ENCODE results near the gene BEAN1. TPM values are rescaled to one million over a fixed set of nuclear protein-coding genes. Genes with fewer than 3 reads are reported as not detected.
"Not testable (repeated sequence)": the region's sequence is repeated elsewhere in the genome, so short reads cannot be mapped to it uniquely, and the experiment has no call there.

BEAN1 gene
- total RNA-seq, 1 donor from 2014 or later = not detected

- DNase-seq (ENCODE audit: low spot score, unreplicated experiment) = no peak
- Mint-ChIP-seq H3K27ac (no peak overlapping the region), H3K9me3 (ENCODE audit: low read depth) (no peaks in the 10 kb centered on the region), H3K27me3 (peaks cover 50% of the 10 kb centered on the region), H3K36me3 (ENCODE audit: insufficient read depth) (no peaks in the 10 kb centered on the region), H3K4me3 (ENCODE audit: low read depth) (no peak overlapping the region), H3K4me1 (ENCODE audit: low read depth) (no peaks in the 10 kb centered on the region)
- TF ChIP-seq CTCF (IDR thresholded peaks at IDR 0.05; ENCODE audit: unreplicated experiment) = peak; percentile 11
Observed at GRCh38 chr16:66444049-66444481, 17.0 kb downstream of the BEAN1 start.

- no peak overlapping the region for H3K27ac Mint-ChIP-seq
- no peaks in the 10 kb centered on the region for H3K9me3 Mint-ChIP-seq (ENCODE audit: low read depth)
- DNase-seq (ENCODE audit: low spot score, unreplicated experiment) = no peak
- no peaks in the 10 kb centered on the region for H3K4me1 Mint-ChIP-seq (ENCODE audit: low read depth)
- no peak overlapping the region for H3K4me3 Mint-ChIP-seq (ENCODE audit: low read depth)
- H3K36me3 Mint-ChIP-seq (ENCODE audit: insufficient read depth) = no peaks in the 10 kb centered on the region
- TF ChIP-seq CTCF (IDR thresholded peaks at IDR 0.05; ENCODE audit: unreplicated experiment) = no peak
- peaks cover 38% of the 10 kb centered on the region for H3K27me3 Mint-ChIP-seq
Observed at GRCh38 chr16:66446737-66447136, 19.6 kb downstream of the BEAN1 start.

GRCh38 chr16:66447491-66447890 is 20.4 kb downstream of the BEAN1 start:
- no peak overlapping the region for H3K27ac Mint-ChIP-seq
- no peak for DNase-seq (ENCODE audit: low spot score, unreplicated experiment)
- TF ChIP-seq CTCF (IDR thresholded peaks at IDR 0.05; ENCODE audit: unreplicated experiment) = no peak
- H3K4me1 Mint-ChIP-seq (ENCODE audit: low read depth) = no peaks in the 10 kb centered on the region
- H3K9me3 Mint-ChIP-seq (ENCODE audit: low read depth) = no peaks in the 10 kb centered on the region
- no peaks in the 10 kb centered on the region for H3K36me3 Mint-ChIP-seq (ENCODE audit: insufficient read depth)
- H3K27me3 Mint-ChIP-seq = peaks cover 36% of the 10 kb centered on the region
- H3K4me3 Mint-ChIP-seq (ENCODE audit: low read depth) = no peak overlapping the region

GRCh38 chr16:66451548-66451947 is 24.5 kb downstream of the BEAN1 start:
- Mint-ChIP-seq H3K9me3 (ENCODE audit: low read depth) (no peaks in the 10 kb centered on the region), H3K36me3 (ENCODE audit: insufficient read depth) (no peaks in the 10 kb centered on the region), H3K4me3 (ENCODE audit: low read depth) (no peak overlapping the region), H3K4me1 (ENCODE audit: low read depth) (no peaks in the 10 kb centered on the region), H3K27me3 (peaks cover 14% of the 10 kb centered on the region), H3K27ac (no peak overlapping the region)
- DNase-seq (ENCODE audit: low spot score, unreplicated experiment) = no peak
- TF ChIP-seq CTCF (IDR thresholded peaks at IDR 0.05; ENCODE audit: unreplicated experiment) = no peak

- not testable (repeated sequence) for H3K4me1 Mint-ChIP-seq (ENCODE audit: low read depth); H3K27ac Mint-ChIP-seq; H3K36me3 Mint-ChIP-seq (ENCODE audit: insufficient read depth); H3K9me3 Mint-ChIP-seq (ENCODE audit: low read depth); DNase-seq (ENCODE audit: low spot score, unreplicated experiment); H3K4me3 Mint-ChIP-seq (ENCODE audit: low read depth)
- peaks cover 16% of the 10 kb centered on the region for H3K27me3 Mint-ChIP-seq
Observed at GRCh38 chr16:66453230-66453629, 26.1 kb downstream of the BEAN1 start.

GRCh38 chr16:66454751-66455150 is 27.7 kb downstream of the BEAN1 start:
- no peak overlapping the region for H3K4me3 Mint-ChIP-seq (ENCODE audit: low read depth)
- peaks cover 23% of the 10 kb centered on the region for H3K27me3 Mint-ChIP-seq
- no peak overlapping the region for H3K27ac Mint-ChIP-seq

More at GRCh38 chr16:66454751-66455150, 27.7 kb downstream of the BEAN1 start:
- H3K36me3 Mint-ChIP-seq (ENCODE audit: insufficient read depth) = no peaks in the 10 kb centered on the region
- H3K9me3 Mint-ChIP-seq (ENCODE audit: low read depth) = no peaks in the 10 kb centered on the region
- no peaks in the 10 kb centered on the region for H3K4me1 Mint-ChIP-seq (ENCODE audit: low read depth)
- TF ChIP-seq CTCF (IDR thresholded peaks at IDR 0.05; ENCODE audit: unreplicated experiment) = no peak
- no peak for DNase-seq (ENCODE audit: low spot score, unreplicated experiment)
